ENCODE data around the gene FAM162A. TPM values are rescaled to one million over a fixed set of nuclear protein-coding genes. Genes with fewer than 3 reads are reported as not detected.

FAM162A gene
- total RNA-seq, 4 donors from 2014 or later: 9.9 to 24.2 (median 17.8) TPM

GRCh38 chr3:122451371-122451770 is 67.4 kb downstream of the FAM162A start:
- no peaks in the 10 kb centered on the region for H3K27me3 ChIP-seq
- no peak overlapping the region for H3K27ac ChIP-seq
- H3K4me1 ChIP-seq: no peaks in the 10 kb centered on the region
- H3K36me3 ChIP-seq: peaks cover 0 to 64% (median 0%) of the 10 kb centered on the region in 3 donors
- H3K9me3 ChIP-seq: no peaks in the 10 kb centered on the region
- TF ChIP-seq POLR2A (IDR thresholded peaks at IDR 0.05) (no peak), CTCF (IDR thresholded peaks at IDR 0.05) (no peak)
- DNase-seq: no peak
- H3K4me3 ChIP-seq: no peak overlapping the region

GRCh38 chr3:122456074-122456473 is 72.1 kb downstream of the FAM162A start:
- no peak overlapping the region for H3K4me3 ChIP-seq
- H3K9me3 ChIP-seq: no peaks in the 10 kb centered on the region
- no peak overlapping the region for H3K27ac ChIP-seq
- TF ChIP-seq POLR2A (IDR thresholded peaks at IDR 0.05): no peak
- no peaks in the 10 kb centered on the region for H3K27me3 ChIP-seq
- no peak for DNase-seq
- peaks cover 0 to 72% (median 0%) of the 10 kb centered on the region in 3 donors for H3K36me3 ChIP-seq
- H3K4me1 ChIP-seq: no peaks in the 10 kb centered on the region

GRCh38 chr3:122457706-122458105 is 73.7 kb downstream of the FAM162A start:
- Histone ChIP-seq H3K4me1 (no peaks in the 10 kb centered on the region), H3K27me3 (no peaks in the 10 kb centered on the region), H3K27ac (no peak overlapping the region), H3K9me3 (no peaks in the 10 kb centered on the region), H3K36me3 (peaks cover 0 to 69% (median 0%) of the 10 kb centered on the region in 3 donors), H3K4me3 (no peak overlapping the region)
- TF ChIP-seq POLR2A (IDR thresholded peaks at IDR 0.05) (no peak), CTCF (IDR thresholded peaks at IDR 0.05) (no peak)
- DNase-seq: no peak

GRCh38 chr3:122458992-122459391 is 75.0 kb downstream of the FAM162A start:
- TF ChIP-seq POLR2A (IDR thresholded peaks at IDR 0.05): no peak
- TF ChIP-seq CTCF (IDR thresholded peaks at IDR 0.05): peak in 4 of 6 experiments; percentile 19 to 44 (median 40)
- Histone ChIP-seq H3K36me3 (peaks cover 0 to 66% (median 0%) of the 10 kb centered on the region in 3 donors), H3K4me3 (no peak overlapping the region), H3K27me3 (no peaks in the 10 kb centered on the region), H3K9me3 (no peaks in the 10 kb centered on the region), H3K27ac (no peak overlapping the region), H3K4me1 (no peaks in the 10 kb centered on the region)
- DNase-seq: no peak

- H3K9me3 ChIP-seq: no peaks in the 10 kb centered on the region
- H3K36me3 ChIP-seq: peaks cover 0 to 58% (median 0%) of the 10 kb centered on the region in 3 donors
- no peaks in the 10 kb centered on the region for H3K27me3 ChIP-seq
- no peaks in the 10 kb centered on the region for H3K4me1 ChIP-seq
- H3K27ac ChIP-seq: peak overlapping the region in 3 of 4 donors; percentile 14 to 42 (median 19)
- TF ChIP-seq POLR2A (IDR thresholded peaks at IDR 0.05) (no peak), CTCF (IDR thresholded peaks at IDR 0.05) (no peak)
- no peak overlapping the region for H3K4me3 ChIP-seq
- DNase-seq: no peak
Measured at GRCh38 chr3:122461806-122462205, 77.8 kb downstream of the FAM162A start.

Small RNA genes within 50 kb of the gene (small RNA-seq; reads per million reads assigned to genes)
- gene AC083798.1: 0 reads per million in 2 donors

Other genes with a start within 250 kb of the FAM162A start
- gene CASR, start 200.5 kb upstream of the FAM162A start, total RNA-seq: 1 to 10 TPM in 2 of 4 donors, under 1 TPM in 1, not detected in 1; 0.28 to 1.7 (median 1.1) TPM
- not detected for gene CSTA, start 58.9 kb upstream of the FAM162A start, total RNA-seq
- 10 to 100 TPM in 3 of 4 donors, 1 to 10 TPM in 1; 9.9 to 32.8 (median 23.3) TPM for gene MIX23, start 951 bp upstream of the FAM162A start, total RNA-seq
- gene WDR5B, start 31.9 kb downstream of the FAM162A start, total RNA-seq: 1 to 10 TPM; 2.7 to 8.3 (median 4.1) TPM
- gene KPNA1, start 130.8 kb downstream of the FAM162A start, total RNA-seq: 10 to 100 TPM; 27.1 to 62.7 (median 43.9) TPM
- 10 to 100 TPM; 26.4 to 38.8 (median 31.2) TPM for gene PARP9, start 180.1 kb downstream of the FAM162A start, total RNA-seq
- 10 to 100 TPM; 31.2 to 47.3 (median 33.7) TPM for gene DTX3L, start 180.2 kb downstream of the FAM162A start, total RNA-seq
- gene PARP15, start 193.5 kb downstream of the FAM162A start, total RNA-seq: 100 to 1,000 TPM in 1 of 4 donors, 1 to 10 TPM in 3; 3.1 to 109 (median 6.5) TPM

Data from Peyer's patch (tissue), 4 donors.